Testis (tissue), 3 donors: ENCODE data around the gene RGS3. TPM values are rescaled to one million over a fixed set of nuclear protein-coding genes. Genes with fewer than 3 reads are reported as not detected.

Experiments used
- DNase-seq: peaks from one replicate; pipeline ENCODE4 v3.0.0-alpha.2; 2019
- H3K27ac ChIP-seq, 2 donors: fragments of 200-600 bp; sonication (generic); one replicate each; pipeline ENCODE4 v1.5.1; 2019
- H3K27me3 ChIP-seq: fragments of 200-600 bp; sonication (generic); one replicate; pipeline ENCODE4 v1.5.1; 2019
- H3K36me3 ChIP-seq: fragments of 200-600 bp; sonication (generic); one replicate; pipeline ENCODE4 v1.5.1; 2017; ENCODE audit warnings: low read depth; ENCODE audit errors: missing control alignments
- H3K4me1 ChIP-seq: fragments of 200-600 bp; sonication (generic); one replicate; pipeline ENCODE4 v1.5.1; 2019
- H3K4me3 ChIP-seq, 2 donors: fragments of 200-600 bp; sonication (generic); one replicate each; pipeline ENCODE4 v1.5.1; 2017 to 2019
- H3K9me3 ChIP-seq: fragments of 200-600 bp; sonication (generic); one replicate; pipeline ENCODE4 v1.5.1; 2017
- CTCF ChIP-seq, 3 experiments: fragments of 450-650 bp in 2 of 3; fragments of 200-600 bp in 1 of 3; sonication (generic) in 1 of 3; IDR thresholded peaks; one replicate each; pipeline ENCODE4 v1.5.1; 2016 to 2019; ENCODE audit warnings: antibody characterized with exemption in 3 of 3, mild to moderate bottlenecking in 2 of 3, moderate library complexity in 1 of 3
- POLR2A ChIP-seq: fragments of 450-650 bp; IDR thresholded peaks from one replicate; pipeline ENCODE4 v1.6.1; 2017; ENCODE audit warnings: antibody characterized with exemption, mild to moderate bottlenecking, moderate library complexity
- WGBS, 2 donors: methylation state at CpG; one replicate each; pipeline ENCODE4 v1.1.5; 2018; 5-methylcytosine and 5-hydroxymethylcytosine counted together
- intact Hi-C: fragments of 100-400 bp; cut with DNase I; formaldehyde crosslinking; loops from one replicate; pipeline ENCODE4 v1.15.1; 2023; ENCODE audit warnings: low total_unique reads
- polyA plus RNA-seq: library from polyadenylated mRNA; stranded (reverse); fragments of 350-450 nt; fragmentation: Illumina TruSeq; extraction: RNeasy Lipid Tissue Mini Kit (QIAGEN cat#74804); gene quantifications from one replicate; pipeline ENCODE4 v1.2.3, GENCODE V29; 2014; ENCODE audit warnings: low read depth, low replicate concordance; ENCODE audit not compliant: insufficient read depth
- total RNA-seq, 2 donors: library from RNA; depleted of rRNA; stranded (reverse); fragments of >200 nt; gene quantifications; one replicate each; pipeline ENCODE4 v1.2.3, GENCODE V29; 2016

The RGS3 gene
- total and polyA plus RNA-seq, 3 donors from 2014 or later = 84.8 to 125 (median 119) TPM

- no peaks in the 10 kb centered on the region for H3K9me3 ChIP-seq
- H3K4me3 ChIP-seq = no peak overlapping the region
- intact Hi-C loops = no loop called here
- no peak for DNase-seq
- TF ChIP-seq POLR2A (no peak), CTCF (IDR thresholded peaks at IDR 0.05) (no peak)
- no peak overlapping the region for H3K27ac ChIP-seq
- H3K36me3 ChIP-seq = no peaks in the 10 kb centered on the region
- 90 to 92% methylated on average over 5 of the region's 5 CpGs for WGBS, 2 donors
- peaks cover 17% of the 10 kb centered on the region for H3K4me1 ChIP-seq
- no peaks in the 10 kb centered on the region for H3K27me3 ChIP-seq
These were observed 140.2 kb downstream of the RGS3 start for GRCh38 chr9:113603773-113604172.

GRCh38 chr9:113604393-113604792 lies 140.9 kb downstream of the RGS3 start:
- no peaks in the 10 kb centered on the region for H3K9me3 ChIP-seq
- TF ChIP-seq POLR2A (no peak), CTCF (IDR thresholded peaks at IDR 0.05) (no peak)
- no peaks in the 10 kb centered on the region for H3K36me3 ChIP-seq
- no peak overlapping the region for H3K4me3 ChIP-seq
- no peak overlapping the region for H3K27ac ChIP-seq
- intact Hi-C loops = no loop called here
- H3K4me1 ChIP-seq = peaks cover 17% of the 10 kb centered on the region
- H3K27me3 ChIP-seq = no peaks in the 10 kb centered on the region
- no peak for DNase-seq
- WGBS, 2 donors = 92 to 94% methylated on average over 3 of the region's 3 CpGs

- Histone ChIP-seq H3K9me3 (no peaks in the 10 kb centered on the region), H3K27ac (no peak overlapping the region), H3K27me3 (no peaks in the 10 kb centered on the region), H3K36me3 (no peaks in the 10 kb centered on the region), H3K4me3 (no peak overlapping the region), H3K4me1 (peaks cover 24% of the 10 kb centered on the region)
- DNase-seq = no peak
- 79% methylated on average over 6 of the region's 6 CpGs for WGBS, 2 donors
- intact Hi-C loops = no loop called here
- TF ChIP-seq CTCF (IDR thresholded peaks at IDR 0.05) (no peak), POLR2A (no peak)
These were observed 143.0 kb downstream of the RGS3 start for GRCh38 chr9:113606510-113606909.

GRCh38 chr9:113608082-113608685 lies 144.7 kb downstream of the RGS3 start:
- no peaks in the 10 kb centered on the region for H3K27me3 ChIP-seq
- H3K27ac ChIP-seq = no peak overlapping the region
- H3K4me1 ChIP-seq = peaks cover 13% of the 10 kb centered on the region
- 85 to 86% methylated on average over 9 of the region's 9 CpGs for whole genome bisulfite sequencing, 2 donors
- DNase-seq = no peak
- H3K9me3 ChIP-seq = no peaks in the 10 kb centered on the region
- intact Hi-C loops = no loop called here
- H3K36me3 ChIP-seq = no peaks in the 10 kb centered on the region
- no peak overlapping the region for H3K4me3 ChIP-seq
- TF ChIP-seq CTCF (IDR thresholded peaks at IDR 0.05) (no peak), POLR2A (no peak)
